DOHH2 (cell line): ENCODE measurements around the gene XKR7.

Experiments used
- CTCF ChIP-seq: fragments of 200-600 bp; sonication (generic); IDR thresholded peaks from one replicate; pipeline ENCODE4 v1.5.1; 2014; ENCODE audit warnings: antibody characterized with exemption, mild to moderate bottlenecking, low read depth, low read length; ENCODE audit not compliant: poor library complexity, severe bottlenecking
- EZH2phosphoT487 ChIP-seq: fragments of 200-600 bp; sonication (generic); IDR thresholded peaks from 2 replicates; pipeline ENCODE4 v1.6.1; 2017; ENCODE audit warnings: borderline replicate concordance, mild to moderate bottlenecking, antibody characterized with exemption, low read length, moderate library complexity, mixed read lengths

- TF ChIP-seq CTCF: no peak
- TF ChIP-seq EZH2phosphoT487: no peak
Measured at GRCh38 chr20:31951203-31951529, 16.8 kb upstream of the XKR7 start.
